ENCODE results near the gene CTBP2.

CTBP2 gene

GRCh38 chr10:125020871-125021270 lies 139.5 kb downstream of the CTBP2 start:
- no peak for DNase-seq

- no peak for DNase-seq
These were observed 140.0 kb downstream of the CTBP2 start for GRCh38 chr10:125020386-125020785.

- no peak for DNase-seq
These were observed 141.7 kb downstream of the CTBP2 start for GRCh38 chr10:125018576-125019143.

- no peak for DNase-seq
These were observed 142.6 kb downstream of the CTBP2 start for GRCh38 chr10:125017547-125018298.

- DNase-seq: no peak
These were observed 143.7 kb downstream of the CTBP2 start for GRCh38 chr10:125016611-125017202.

- DNase-seq: no peak
These were observed 144.2 kb downstream of the CTBP2 start for GRCh38 chr10:125016123-125016522.

GRCh38 chr10:125015356-125015944 lies 144.9 kb downstream of the CTBP2 start:
- DNase-seq: no peak

GRCh38 chr10:125014836-125015355 lies 145.5 kb downstream of the CTBP2 start:
- no peak for DNase-seq

GRCh38 chr10:125014086-125014830 lies 146.1 kb downstream of the CTBP2 start:
- DNase-seq: no peak

- DNase-seq: no peak
These were observed 146.9 kb downstream of the CTBP2 start for GRCh38 chr10:125013529-125013872.

GRCh38 chr10:125012851-125013528 lies 147.4 kb downstream of the CTBP2 start:
- DNase-seq: no peak

- no peak for DNase-seq
These were observed 148.2 kb downstream of the CTBP2 start for GRCh38 chr10:125011926-125012705.

- DNase-seq: no peak
These were observed 149.0 kb downstream of the CTBP2 start for GRCh38 chr10:125011171-125011925.

GRCh38 chr10:125010362-125010761 lies 150.0 kb downstream of the CTBP2 start:
- no peak for DNase-seq

- DNase-seq: no peak
These were observed 150.7 kb downstream of the CTBP2 start for GRCh38 chr10:125009661-125010161.

- DNase-seq: no peak
These were observed 151.4 kb downstream of the CTBP2 start for GRCh38 chr10:125008689-125009638.

- no peak for DNase-seq
These were observed 152.9 kb downstream of the CTBP2 start for GRCh38 chr10:125007436-125007835.

- no peak for DNase-seq
These were observed 153.4 kb downstream of the CTBP2 start for GRCh38 chr10:125006921-125007426.

- DNase-seq: no peak
These were observed 154.1 kb downstream of the CTBP2 start for GRCh38 chr10:125006188-125006680.

Data from central memory CD4-positive, alpha-beta T cell (primary cell).